Mesenchymal stem cell (in vitro differentiated cells and primary cell): ENCODE data around the gene KIFC3.
"Not testable (repeated sequence)": the region's sequence is repeated elsewhere in the genome, so short reads cannot be mapped to it uniquely, and the experiment has no call there.

Experiments
- DNase-seq: peaks from one replicate; pipeline ENCODE4 v3.0.0-alpha.2; 2013
- H2AFZ ChIP-seq: one replicate; pipeline ENCODE4 v1.6.1; 2013; ENCODE audit warnings: low read depth, mild to moderate bottlenecking, control low read depth, inconsistent platforms, low read length, moderate library complexity
- H2AK5ac ChIP-seq: 2 replicates; pipeline ENCODE4 v1.6.1; 2013; ENCODE audit warnings: low read length, moderate library complexity, mild to moderate bottlenecking, inconsistent platforms; ENCODE audit not compliant: severe bottlenecking
- H2BK120ac ChIP-seq: one replicate; pipeline ENCODE4 v1.6.1; 2013; ENCODE audit warnings: low read depth, mild to moderate bottlenecking, inconsistent platforms, low read length, moderate library complexity
- H2BK12ac ChIP-seq, 2 experiments: one replicate each; pipeline ENCODE4 v1.6.1; 2013; ENCODE audit warnings: inconsistent platforms in 2 of 2, low read length in 2 of 2, mild to moderate bottlenecking in 2 of 2, moderate library complexity in 2 of 2, control low read depth in 1 of 2
- H2BK15ac ChIP-seq: one replicate; pipeline ENCODE4 v1.6.1; 2013; ENCODE audit warnings: mild to moderate bottlenecking, low read depth, inconsistent platforms; ENCODE audit not compliant: poor library complexity, severe bottlenecking
- H2BK5ac ChIP-seq: 2 replicates; pipeline ENCODE4 v1.6.1; 2013; ENCODE audit warnings: low read depth, mild to moderate bottlenecking, low read length, control low read depth, inconsistent platforms; ENCODE audit not compliant: poor library complexity, severe bottlenecking
- H3K14ac ChIP-seq, 2 experiments: one replicate each; pipeline ENCODE4 v1.6.1; 2013; ENCODE audit warnings: inconsistent platforms in 2 of 2, low read length in 2 of 2, control low read depth in 1 of 2, mild to moderate bottlenecking in 1 of 2, moderate library complexity in 1 of 2
- H3K18ac ChIP-seq, 2 experiments: one replicate each; pipeline ENCODE4 v1.6.1; 2013; ENCODE audit warnings: inconsistent platforms in 2 of 2, low read length in 2 of 2, control low read depth in 1 of 2, low read depth in 1 of 2, mild to moderate bottlenecking in 1 of 2
- H3K23ac ChIP-seq, 2 experiments: one replicate each; pipeline ENCODE4 v1.6.1; 2013; ENCODE audit warnings: inconsistent platforms in 2 of 2, low read length in 2 of 2, mild to moderate bottlenecking in 2 of 2, moderate library complexity in 2 of 2, control low read depth in 1 of 2
- H3K27ac ChIP-seq: 2 replicates; pipeline ENCODE4 v1.5.1; 2013; ENCODE audit warnings: mild to moderate bottlenecking, moderate library complexity, low read length, control low read depth, inconsistent platforms; ENCODE audit not compliant: poor library complexity, severe bottlenecking
- H3K27me3 ChIP-seq, 2 experiments: 2 replicates each; pipeline versions ENCODE4 v1.6.1 to v1.7.0; 2013; ENCODE audit warnings: low read length in 2 of 2, mild to moderate bottlenecking in 2 of 2, moderate library complexity in 2 of 2, control low read depth in 1 of 2, inconsistent platforms in 1 of 2; ENCODE audit not compliant: control insufficient read depth in 1 of 2, insufficient read depth in 1 of 2
- H3K36me3 ChIP-seq, 2 experiments: 2 replicates each; pipeline versions ENCODE4 v1.6.1 to v1.7.0; 2013; ENCODE audit warnings: low read length in 2 of 2, control low read depth in 1 of 2, inconsistent platforms in 1 of 2, low read depth in 1 of 2, mild to moderate bottlenecking in 1 of 2; ENCODE audit not compliant: insufficient read depth in 2 of 2, control insufficient read depth in 1 of 2
- H3K4ac ChIP-seq, 2 experiments: one replicate each; pipeline ENCODE4 v1.6.1; 2013; ENCODE audit warnings: inconsistent platforms in 2 of 2, low read length in 2 of 2, mild to moderate bottlenecking in 2 of 2, moderate library complexity in 2 of 2, control low read depth in 1 of 2, low read depth in 1 of 2
- H3K4me1 ChIP-seq: 2 replicates; pipeline ENCODE4 v1.6.1; 2013; ENCODE audit warnings: low read depth, low read length, control low read depth; ENCODE audit not compliant: control insufficient read depth, insufficient read depth
- H3K4me2 ChIP-seq: 2 replicates; pipeline ENCODE4 v1.6.1; 2013; ENCODE audit warnings: low read length, mild to moderate bottlenecking, inconsistent platforms; ENCODE audit not compliant: poor library complexity, severe bottlenecking
- H3K4me3 ChIP-seq, 2 experiments: 2 replicates each; pipeline versions ENCODE4 v1.5.1 to v1.7.0; 2013; ENCODE audit warnings: low read length in 2 of 2, mild to moderate bottlenecking in 2 of 2, control low read depth in 1 of 2, low read depth in 1 of 2; ENCODE audit not compliant: insufficient read depth in 1 of 2
- H3K79me1 ChIP-seq: replicated peaks from 2 replicates; pipeline ENCODE4 v1.6.1; 2013; ENCODE audit warnings: mild to moderate bottlenecking, control low read depth, low read length, inconsistent platforms; ENCODE audit not compliant: poor library complexity, severe bottlenecking
- H3K9ac ChIP-seq: 2 replicates; pipeline ENCODE4 v1.7.0; 2013; ENCODE audit warnings: mild to moderate bottlenecking, low read length, moderate library complexity
- H3K9me3 ChIP-seq: 2 replicates; pipeline ENCODE4 v1.7.0; 2013; ENCODE audit warnings: mild to moderate bottlenecking, low read length; ENCODE audit not compliant: control insufficient read depth
- H4K8ac ChIP-seq: one replicate; pipeline ENCODE4 v1.6.1; 2013; ENCODE audit warnings: inconsistent platforms, mild to moderate bottlenecking, low read length, moderate library complexity
- H4K91ac ChIP-seq: one replicate; pipeline ENCODE4 v1.6.1; 2013; ENCODE audit warnings: mild to moderate bottlenecking, low read length, inconsistent platforms
- WGBS: methylation state at CpG from one replicate; pipeline ENCODE4 v1.1.7; 2013; ENCODE audit warnings: mixed read lengths; 5-methylcytosine and 5-hydroxymethylcytosine counted together

Gene KIFC3

GRCh38 chr16:57747091-57747490, 55.2 kb downstream of the KIFC3 start:
- Histone ChIP-seq H2AK5ac (no peak overlapping the region), H3K14ac (no peak overlapping the region), H3K27me3 (no peaks in the 10 kb centered on the region), H2BK120ac (no peak overlapping the region), H3K4ac (no peak overlapping the region), H3K9me3 (no peaks in the 10 kb centered on the region), H3K18ac (no peak overlapping the region), H4K91ac (no peak overlapping the region), H3K36me3 (peaks cover 38 to 56% of the 10 kb centered on the region in 2 experiments), H4K8ac (no peak overlapping the region), H3K27ac (no peak overlapping the region), H3K4me1 (no peaks in the 10 kb centered on the region), H3K79me1 (no peaks in the 10 kb centered on the region), H2AFZ (no peak overlapping the region), H2BK12ac (no peak overlapping the region), H3K4me2 (no peak overlapping the region), H3K9ac (no peak overlapping the region), H2BK5ac (no peak overlapping the region), H3K23ac (no peak overlapping the region), H2BK15ac (no peak overlapping the region), H3K4me3 (no peak overlapping the region)
- DNase-seq = no peak
- WGBS = 94% methylated on average over 7 of the region's 7 CpGs

GRCh38 chr16:57746316-57746715, 56.0 kb downstream of the KIFC3 start:
- not testable (repeated sequence) for H2BK15ac ChIP-seq, H3K4me1 ChIP-seq, H3K14ac ChIP-seq, H2BK120ac ChIP-seq, H3K23ac ChIP-seq, H4K91ac ChIP-seq, H3K18ac ChIP-seq, H3K79me1 ChIP-seq, H3K4ac ChIP-seq, H3K4me3 ChIP-seq, H3K9me3 ChIP-seq, H3K9ac ChIP-seq, H2AK5ac ChIP-seq, H3K27ac ChIP-seq, H3K4me2 ChIP-seq, H2BK5ac ChIP-seq, H2BK12ac ChIP-seq, H4K8ac ChIP-seq, H3K27me3 ChIP-seq, H2AFZ ChIP-seq, DNase-seq
- 95% methylated on average over 7 of the region's 7 CpGs for WGBS
- peaks cover 33 to 55% of the 10 kb centered on the region in 2 experiments for H3K36me3 ChIP-seq

GRCh38 chr16:57745768-57746167, 56.5 kb downstream of the KIFC3 start:
- Histone ChIP-seq H3K9ac (no peak overlapping the region), H2AFZ (no peak overlapping the region), H2BK15ac (no peak overlapping the region), H2BK5ac (no peak overlapping the region), H2BK12ac (no peak overlapping the region), H3K4me2 (no peak overlapping the region), H3K4me3 (no peak overlapping the region), H3K23ac (no peak overlapping the region), H3K36me3 (peaks cover 27 to 51% of the 10 kb centered on the region in 2 experiments), H3K79me1 (peaks cover 3% of the 10 kb centered on the region), H2BK120ac (no peak overlapping the region), H4K8ac (no peak overlapping the region), H3K27ac (no peak overlapping the region), H3K14ac (no peak overlapping the region), H3K27me3 (no peaks in the 10 kb centered on the region), H3K9me3 (no peaks in the 10 kb centered on the region), H3K4ac (no peak overlapping the region), H3K18ac (no peak overlapping the region), H2AK5ac (no peak overlapping the region), H3K4me1 (no peaks in the 10 kb centered on the region), H4K91ac (no peak overlapping the region)
- no peak for DNase-seq
- WGBS = 100% methylated on average over 3 of the region's 3 CpGs

GRCh38 chr16:57744642-57744903, 57.7 kb downstream of the KIFC3 start:
- Histone ChIP-seq H3K18ac (no peak overlapping the region), H2BK120ac (no peak overlapping the region), H3K4ac (no peak overlapping the region), H3K4me2 (no peak overlapping the region), H2BK5ac (no peak overlapping the region), H3K23ac (no peak overlapping the region), H3K79me1 (peaks cover 14% of the 10 kb centered on the region), H3K4me3 (no peak overlapping the region), H3K36me3 (peaks cover 26 to 55% of the 10 kb centered on the region in 2 experiments), H3K9me3 (no peaks in the 10 kb centered on the region), H2BK12ac (no peak overlapping the region), H4K91ac (no peak overlapping the region), H3K9ac (no peak overlapping the region), H2AK5ac (no peak overlapping the region), H3K27ac (no peak overlapping the region), H2AFZ (no peak overlapping the region), H3K14ac (no peak overlapping the region), H4K8ac (no peak overlapping the region), H3K4me1 (no peaks in the 10 kb centered on the region), H2BK15ac (no peak overlapping the region), H3K27me3 (no peaks in the 10 kb centered on the region)
- DNase-seq = no peak
- WGBS = 91% methylated on average over 5 of the region's 7 CpGs
